ENCODE measurements around the gene ARL8A. TPM values are rescaled to one million over a fixed set of nuclear protein-coding genes. Genes with fewer than 3 reads are reported as not detected.

Gene ARL8A
- total RNA-seq, 4 donors from 2014 or later = 34.9 to 57.5 (median 43.6) TPM

GRCh38 chr1:202154766-202155477 is 10.4 kb upstream of the ARL8A start:
- 25 to 67% methylated on average over 1 to 4 of the region's 11 CpGs for WGBS, 2 donors (ENCODE audit: low coverage in 1 of 2)
- H3K9me3 ChIP-seq = no peaks in the 10 kb centered on the region
- H3K27me3 ChIP-seq = peaks cover 9% of the 10 kb centered on the region
- TF ChIP-seq POLR2AphosphoS5 (IDR thresholded peaks at IDR 0.05) = no peak
- TF ChIP-seq, protein P1, sequence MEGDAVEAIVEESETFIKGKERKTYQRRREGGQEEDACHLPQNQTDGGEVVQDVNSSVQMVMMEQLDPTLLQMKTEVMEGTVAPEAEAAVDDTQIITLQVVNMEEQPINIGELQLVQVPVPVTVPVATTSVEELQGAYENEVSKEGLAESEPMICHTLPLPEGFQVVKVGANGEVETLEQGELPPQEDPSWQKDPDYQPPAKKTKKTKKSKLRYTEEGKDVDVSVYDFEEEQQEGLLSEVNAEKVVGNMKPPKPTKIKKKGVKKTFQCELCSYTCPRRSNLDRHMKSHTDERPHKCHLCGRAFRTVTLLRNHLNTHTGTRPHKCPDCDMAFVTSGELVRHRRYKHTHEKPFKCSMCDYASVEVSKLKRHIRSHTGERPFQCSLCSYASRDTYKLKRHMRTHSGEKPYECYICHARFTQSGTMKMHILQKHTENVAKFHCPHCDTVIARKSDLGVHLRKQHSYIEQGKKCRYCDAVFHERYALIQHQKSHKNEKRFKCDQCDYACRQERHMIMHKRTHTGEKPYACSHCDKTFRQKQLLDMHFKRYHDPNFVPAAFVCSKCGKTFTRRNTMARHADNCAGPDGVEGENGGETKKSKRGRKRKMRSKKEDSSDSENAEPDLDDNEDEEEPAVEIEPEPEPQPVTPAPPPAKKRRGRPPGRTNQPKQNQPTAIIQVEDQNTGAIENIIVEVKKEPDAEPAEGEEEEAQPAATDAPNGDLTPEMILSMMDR (IDR thresholded peaks at IDR 0.05) = peak in 1 of 4 experiments; percentile 21
- no peak overlapping the region for H3K27ac ChIP-seq
- no peaks in the 10 kb centered on the region for H3K36me3 ChIP-seq
- no peak for ATAC-seq
- H3K4me3 ChIP-seq = no peak overlapping the region
- H3K4me1 ChIP-seq = no peaks in the 10 kb centered on the region

- TF ChIP-seq, protein P1 (IDR thresholded peaks at IDR 0.05) = no peak
- TF ChIP-seq POLR2AphosphoS5 (IDR thresholded peaks at IDR 0.05) = no peak
- no peak for TF ChIP-seq EP300 (IDR thresholded peaks at IDR 0.05)
- TF ChIP-seq POLR2A (IDR thresholded peaks at IDR 0.05) = no peak
- Histone ChIP-seq H3K9me3 (no peaks in the 10 kb centered on the region), H3K4me1 (no peaks in the 10 kb centered on the region), H3K36me3 (no peaks in the 10 kb centered on the region), H3K27me3 (peaks cover 9% of the 10 kb centered on the region), H3K27ac (no peak overlapping the region), H3K4me3 (no peak overlapping the region)
- ATAC-seq = no peak
- 64 to 95% methylated on average over 1 to 5 of the region's 10 CpGs for WGBS, 2 donors (ENCODE audit: low coverage in 1 of 2)
Measured at GRCh38 chr1:202154148-202154765, 9.7 kb upstream of the ARL8A start.

GRCh38 chr1:202153284-202153683 is 8.7 kb upstream of the ARL8A start:
- no peak for ATAC-seq
- no peaks in the 10 kb centered on the region for H3K36me3 ChIP-seq
- peaks cover 9% of the 10 kb centered on the region for H3K27me3 ChIP-seq
- H3K27ac ChIP-seq = no peak overlapping the region
- H3K4me3 ChIP-seq = no peak overlapping the region
- no peaks in the 10 kb centered on the region for H3K4me1 ChIP-seq
- WGBS, 2 donors (ENCODE audit: low coverage in 1 of 2) = 72 to 86% methylated on average over 2 of the region's 4 CpGs
- H3K9me3 ChIP-seq = no peaks in the 10 kb centered on the region
- TF ChIP-seq, protein P1 (IDR thresholded peaks at IDR 0.05) = no peak
- TF ChIP-seq EP300 (IDR thresholded peaks at IDR 0.05) = no peak
- no peak for TF ChIP-seq POLR2AphosphoS5 (IDR thresholded peaks at IDR 0.05)

GRCh38 chr1:202152399-202152798 is 7.9 kb upstream of the ARL8A start:
- Histone ChIP-seq H3K9me3 (no peaks in the 10 kb centered on the region), H3K27me3 (peaks cover 9% of the 10 kb centered on the region), H3K27ac (no peak overlapping the region), H3K36me3 (no peaks in the 10 kb centered on the region), H3K4me1 (no peaks in the 10 kb centered on the region), H3K4me3 (no peak overlapping the region)
- WGBS, 2 donors (ENCODE audit: low coverage in 1 of 2) = no CpG with 5 or more reads among the region's 10 CpGs
- no peak for ATAC-seq
- TF ChIP-seq, protein P1 (IDR thresholded peaks at IDR 0.05) = no peak
- no peak for TF ChIP-seq POLR2AphosphoS5 (IDR thresholded peaks at IDR 0.05)
- TF ChIP-seq POLR2A (IDR thresholded peaks at IDR 0.05) = no peak
- no peak for TF ChIP-seq EP300 (IDR thresholded peaks at IDR 0.05)

- ATAC-seq = no peak
- 81 to 100% methylated on average over 2 of the region's 2 CpGs for WGBS, 2 donors (ENCODE audit: low coverage in 1 of 2)
- H3K27ac ChIP-seq = no peak overlapping the region
Measured at GRCh38 chr1:202151045-202151444, 6.5 kb upstream of the ARL8A start.

More at GRCh38 chr1:202151045-202151444, 6.5 kb upstream of the ARL8A start:
- Histone ChIP-seq H3K27me3 (peaks cover 9% of the 10 kb centered on the region), H3K4me1 (no peaks in the 10 kb centered on the region), H3K4me3 (no peak overlapping the region), H3K9me3 (no peaks in the 10 kb centered on the region), H3K36me3 (no peaks in the 10 kb centered on the region)
- TF ChIP-seq, protein P1 (IDR thresholded peaks at IDR 0.05) = no peak
- TF ChIP-seq POLR2AphosphoS5 (IDR thresholded peaks at IDR 0.05) (no peak), EP300 (IDR thresholded peaks at IDR 0.05) (no peak), POLR2A (IDR thresholded peaks at IDR 0.05) (no peak)
